ENCODE results near the gene TUBGCP2. TPM values are rescaled to one million over a fixed set of nuclear protein-coding genes. Genes with fewer than 3 reads are reported as not detected.

Gene TUBGCP2
- total RNA-seq, 1 donor from 2014 or later, result 55.4 TPM

GRCh38 chr10:133344236-133344635, 35.6 kb upstream of the TUBGCP2 start:
- Histone ChIP-seq H3K4me2 (no peak overlapping the region), H3K4me3 (no peak overlapping the region), H3K9ac (no peak overlapping the region), H3K9me3 (ENCODE audit: low read depth) (no peaks in the 10 kb centered on the region), H3K27ac (no peak overlapping the region), H3K79me2 (ENCODE audit: low read depth) (no peaks in the 10 kb centered on the region), H4K20me1 (ENCODE audit: low read depth) (no peaks in the 10 kb centered on the region), H3K27me3 (peaks cover 23% of the 10 kb centered on the region), H3K36me3 (no peaks in the 10 kb centered on the region), H3K4me1 (peaks cover 5% of the 10 kb centered on the region), H3F3A (ENCODE audit: low read depth) (no peaks in the 10 kb centered on the region), H2AFZ (replicated peaks) (no peak overlapping the region)
- peaks cover 2% of the 10 kb centered on the region for H3K4me1 Mint-ChIP-seq
- TF ChIP-seq EZH2phosphoT487 (IDR thresholded peaks at IDR 0.05), result no peak
- peaks cover 18% of the 10 kb centered on the region for H3K27me3 Mint-ChIP-seq (ENCODE audit: insufficient read depth, low read depth)
- H3K4me3 Mint-ChIP-seq, result no peak overlapping the region
- no peak overlapping the region for H3K27ac Mint-ChIP-seq
- peaks cover 14% of the 10 kb centered on the region for H3K9me3 Mint-ChIP-seq
- peaks cover 1% of the 10 kb centered on the region for H3K36me3 Mint-ChIP-seq
- no peak for DNase-seq (ENCODE audit: low spot score)

GRCh38 chr10:133343558-133343957, 34.9 kb upstream of the TUBGCP2 start:
- Histone ChIP-seq H3K9ac (no peak overlapping the region), H3K4me2 (no peak overlapping the region), H2AFZ (replicated peaks) (no peak overlapping the region), H3K36me3 (no peaks in the 10 kb centered on the region), H3K4me3 (no peak overlapping the region), H3K9me3 (ENCODE audit: low read depth) (no peaks in the 10 kb centered on the region), H3K27ac (no peak overlapping the region), H3K27me3 (peaks cover 29% of the 10 kb centered on the region), H3F3A (ENCODE audit: low read depth) (no peaks in the 10 kb centered on the region), H3K4me1 (peaks cover 5% of the 10 kb centered on the region), H4K20me1 (ENCODE audit: low read depth) (no peaks in the 10 kb centered on the region), H3K79me2 (ENCODE audit: low read depth) (no peaks in the 10 kb centered on the region)
- Mint-ChIP-seq H3K4me1 (no peaks in the 10 kb centered on the region), H3K27ac (no peak overlapping the region), H3K4me3 (no peak overlapping the region), H3K27me3 (ENCODE audit: insufficient read depth, low read depth) (peaks cover 15% of the 10 kb centered on the region), H3K36me3 (peaks cover 1% of the 10 kb centered on the region), H3K9me3 (peaks cover 12% of the 10 kb centered on the region)
- no peak for DNase-seq (ENCODE audit: low spot score)
- TF ChIP-seq EZH2phosphoT487 (IDR thresholded peaks at IDR 0.05) (no peak), EZH2 (IDR thresholded peaks at IDR 0.05) (no peak), CTCF (IDR thresholded peaks at IDR 0.05) (no peak)

GRCh38 chr10:133342942-133343341, 34.3 kb upstream of the TUBGCP2 start:
- Histone ChIP-seq H3K9ac (no peak overlapping the region), H3K36me3 (no peaks in the 10 kb centered on the region), H3K27ac (no peak overlapping the region), H2AFZ (replicated peaks) (no peak overlapping the region), H4K20me1 (ENCODE audit: low read depth) (no peaks in the 10 kb centered on the region), H3K79me2 (ENCODE audit: low read depth) (no peaks in the 10 kb centered on the region), H3K4me3 (no peak overlapping the region), H3K9me3 (ENCODE audit: low read depth) (no peaks in the 10 kb centered on the region), H3K27me3 (peaks cover 34% of the 10 kb centered on the region), H3K4me2 (no peak overlapping the region), H3K4me1 (peaks cover 5% of the 10 kb centered on the region), H3F3A (ENCODE audit: low read depth) (no peaks in the 10 kb centered on the region)
- no peak for TF ChIP-seq EZH2phosphoT487 (IDR thresholded peaks at IDR 0.05)
- TF ChIP-seq CTCF (IDR thresholded peaks at IDR 0.05), result no peak
- Mint-ChIP-seq H3K9me3 (peaks cover 12% of the 10 kb centered on the region), H3K4me1 (no peaks in the 10 kb centered on the region), H3K27me3 (ENCODE audit: insufficient read depth, low read depth) (peaks cover 15% of the 10 kb centered on the region), H3K27ac (no peak overlapping the region), H3K36me3 (peaks cover 1% of the 10 kb centered on the region), H3K4me3 (no peak overlapping the region)
- no peak for DNase-seq (ENCODE audit: low spot score)

- H3K27me3 ChIP-seq, result peaks cover 44% of the 10 kb centered on the region
- H4K20me1 ChIP-seq (ENCODE audit: low read depth), result no peaks in the 10 kb centered on the region
- DNase-seq (ENCODE audit: low spot score), result no peak
- TF ChIP-seq EZH2 (IDR thresholded peaks at IDR 0.05) (no peak), CTCF (IDR thresholded peaks at IDR 0.05) (no peak), EZH2phosphoT487 (IDR thresholded peaks at IDR 0.05) (no peak)
- H3F3A ChIP-seq (ENCODE audit: low read depth), result no peaks in the 10 kb centered on the region
- H3K9ac ChIP-seq, result no peak overlapping the region
- no peaks in the 10 kb centered on the region for H3K9me3 ChIP-seq (ENCODE audit: low read depth)
- peaks cover 14% of the 10 kb centered on the region for H3K27me3 Mint-ChIP-seq (ENCODE audit: insufficient read depth, low read depth)
- H3K4me3 ChIP-seq, result no peak overlapping the region
- no peak overlapping the region for H3K4me2 ChIP-seq
- no peaks in the 10 kb centered on the region for H3K4me1 Mint-ChIP-seq
- peaks cover under 1% of the 10 kb centered on the region for H3K4me1 ChIP-seq
- H2AFZ ChIP-seq (replicated peaks), result no peak overlapping the region
- H3K9me3 Mint-ChIP-seq, result peaks cover 12% of the 10 kb centered on the region
- H3K4me3 Mint-ChIP-seq, result no peak overlapping the region
- no peak overlapping the region for H3K27ac Mint-ChIP-seq
- H3K36me3 ChIP-seq, result no peaks in the 10 kb centered on the region
- H3K79me2 ChIP-seq (ENCODE audit: low read depth), result no peaks in the 10 kb centered on the region
- H3K27ac ChIP-seq, result no peak overlapping the region
- H3K36me3 Mint-ChIP-seq, result peaks cover 1% of the 10 kb centered on the region
Measured at GRCh38 chr10:133341983-133342382, 33.3 kb upstream of the TUBGCP2 start.

Measured in neural progenitor cell (in vitro differentiated cells).